BJ (cell line): Measurements from ENCODE around the gene IL37. TPM values are rescaled to one million over a fixed set of nuclear protein-coding genes. Genes with fewer than 3 reads are reported as not detected.
"Not testable (repeated sequence)": the region's sequence is repeated elsewhere in the genome, so short reads cannot be mapped to it uniquely, and the experiment has no call there.

Experiments used
- CTCF ChIA-PET: fragments of 350-600 bp; formaldehyde crosslinking; extraction: SDS; loops from one replicate; lab custom pipeline; 2021; ENCODE audit warnings: antibody characterized with exemption, inconsistent platforms; lab: Yijun Ruan, JAX
- POLR2A ChIA-PET: fragments of 300-600 bp; sonication (Branson Sonifier 250); formaldehyde crosslinking; extraction: SDS; loops from one replicate; lab custom pipeline; 2021; ENCODE audit warnings: antibody characterized with exemption; lab: Charles Lee
- DNase-seq: peaks from one replicate; pipeline ENCODE4 v3.0.0-alpha.2; 2011; ENCODE audit warnings: low read depth
- H3K27me3 ChIP-seq: 2 replicates; pipeline ENCODE4 v1.6.0; 2011; ENCODE audit warnings: low read length; ENCODE audit not compliant: control insufficient read depth, insufficient read depth
- H3K36me3 ChIP-seq: 2 replicates; pipeline ENCODE4 v1.5.1; 2011; ENCODE audit warnings: low read length; ENCODE audit not compliant: control insufficient read depth, insufficient read depth
- H3K4me3 ChIP-seq: 2 replicates; pipeline ENCODE4 v1.5.1; 2011; ENCODE audit warnings: low read depth, mild to moderate bottlenecking, control low read depth, low read length
- polyA plus RNA-seq: library from polyadenylated mRNA; depleted of rRNA; stranded (reverse); fragments of >200 nt; gene quantifications from 2 replicates; pipeline ENCODE4 v1.2.3, GENCODE V29; 2011
- TF ChIP-seq, protein P1 (sequence below): IDR thresholded peaks from 2 replicates; pipeline ENCODE4 v1.5.1; 2011; ENCODE audit warnings: low read depth, mild to moderate bottlenecking, control low read depth, inconsistent platforms, low read length, moderate library complexity; ENCODE audit not compliant: insufficient read depth

Gene IL37
- polyA plus RNA-seq, 1 experiment: not detected

DNA sequence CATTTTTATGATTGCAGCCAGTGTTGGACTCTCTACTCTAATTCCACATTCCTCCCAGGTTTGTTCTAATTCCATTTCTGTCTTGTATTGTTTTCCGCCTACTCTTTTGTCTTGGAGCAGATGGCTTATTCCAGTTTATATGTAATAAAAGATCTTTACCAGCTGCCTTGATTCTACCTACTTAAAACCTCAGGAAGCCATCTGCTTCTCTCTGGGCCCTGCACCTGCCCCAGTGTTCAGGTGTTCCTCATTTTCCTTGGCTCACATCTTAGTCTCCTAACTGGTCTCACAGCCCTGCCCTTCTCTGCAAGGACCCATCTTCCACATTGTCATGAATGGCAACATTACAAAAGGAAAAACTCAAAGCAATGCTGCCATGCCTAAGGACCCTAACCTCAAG is 21.0 kb upstream of the IL37 start:
- Histone ChIP-seq H3K27me3 (no peaks in the 10 kb centered on the region), H3K36me3 (no peaks in the 10 kb centered on the region), H3K4me3 (no peak overlapping the region)
- POLR2A ChIA-PET: no interaction called here
- CTCF ChIA-PET: interaction anchor here (1.4 to 4.4 kb wide), 4 partner anchors 12 to 141 kb away, joined by 3 to 15 read pairs (median 4); no protein-coding TSS in a partner anchor
- DNase-seq: no peak
- TF ChIP-seq, protein P1, sequence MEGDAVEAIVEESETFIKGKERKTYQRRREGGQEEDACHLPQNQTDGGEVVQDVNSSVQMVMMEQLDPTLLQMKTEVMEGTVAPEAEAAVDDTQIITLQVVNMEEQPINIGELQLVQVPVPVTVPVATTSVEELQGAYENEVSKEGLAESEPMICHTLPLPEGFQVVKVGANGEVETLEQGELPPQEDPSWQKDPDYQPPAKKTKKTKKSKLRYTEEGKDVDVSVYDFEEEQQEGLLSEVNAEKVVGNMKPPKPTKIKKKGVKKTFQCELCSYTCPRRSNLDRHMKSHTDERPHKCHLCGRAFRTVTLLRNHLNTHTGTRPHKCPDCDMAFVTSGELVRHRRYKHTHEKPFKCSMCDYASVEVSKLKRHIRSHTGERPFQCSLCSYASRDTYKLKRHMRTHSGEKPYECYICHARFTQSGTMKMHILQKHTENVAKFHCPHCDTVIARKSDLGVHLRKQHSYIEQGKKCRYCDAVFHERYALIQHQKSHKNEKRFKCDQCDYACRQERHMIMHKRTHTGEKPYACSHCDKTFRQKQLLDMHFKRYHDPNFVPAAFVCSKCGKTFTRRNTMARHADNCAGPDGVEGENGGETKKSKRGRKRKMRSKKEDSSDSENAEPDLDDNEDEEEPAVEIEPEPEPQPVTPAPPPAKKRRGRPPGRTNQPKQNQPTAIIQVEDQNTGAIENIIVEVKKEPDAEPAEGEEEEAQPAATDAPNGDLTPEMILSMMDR: no peak

DNA sequence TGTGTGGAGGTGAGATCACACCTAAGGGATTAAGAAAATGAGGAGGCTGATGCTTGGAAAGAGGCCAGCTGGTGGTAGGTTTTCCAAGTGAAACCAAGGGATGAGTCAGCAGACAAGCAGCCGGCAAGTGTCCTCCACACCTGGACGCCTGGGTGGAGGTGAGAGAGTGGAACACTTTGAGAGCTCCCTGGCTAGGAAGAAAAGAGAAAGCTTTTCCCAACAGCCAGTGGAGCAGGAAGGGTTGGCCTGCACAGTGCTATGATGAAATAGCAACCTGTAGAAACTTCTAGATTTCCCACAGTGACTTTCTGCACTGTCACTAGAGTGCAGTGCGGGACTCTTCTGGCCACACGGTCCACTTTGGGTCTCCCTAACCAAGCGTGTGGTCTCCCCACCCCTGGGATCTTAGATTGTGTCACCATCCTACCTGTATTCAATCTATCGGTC is 19.6 kb upstream of the IL37 start:
- TF ChIP-seq, protein P1: no peak
- H3K4me3 ChIP-seq: no peak overlapping the region
- POLR2A ChIA-PET: no interaction called here
- CTCF ChIA-PET: interaction anchor here (1.4 to 4.4 kb wide), 2 partner anchors 62 to 142 kb away, joined by 4 to 15 read pairs; no protein-coding TSS in a partner anchor
- DNase-seq: no peak
- H3K36me3 ChIP-seq: no peaks in the 10 kb centered on the region
- H3K27me3 ChIP-seq: no peaks in the 10 kb centered on the region

DNA sequence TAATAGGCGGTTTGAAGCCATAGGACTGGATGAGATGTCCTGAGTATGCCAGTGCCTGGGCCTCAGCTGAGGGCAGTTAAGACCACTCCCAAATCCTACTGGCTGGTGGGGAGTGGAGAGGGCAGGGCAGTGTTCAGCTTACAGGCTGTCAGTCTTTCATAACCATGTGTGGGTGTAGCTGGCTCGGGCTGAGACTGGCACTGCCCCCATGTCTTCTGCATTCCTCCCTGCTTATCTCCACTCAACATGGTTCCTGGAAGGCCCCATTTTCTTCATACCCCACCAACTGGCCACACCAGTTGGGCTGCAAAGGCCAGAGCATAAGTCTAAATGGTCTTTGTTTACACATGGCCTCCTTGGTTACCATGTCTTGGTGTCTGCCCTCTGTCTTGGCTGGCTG is 17.2 kb upstream of the IL37 start:
- TF ChIP-seq, protein P1: no peak
- Histone ChIP-seq H3K27me3 (no peaks in the 10 kb centered on the region), H3K36me3 (no peaks in the 10 kb centered on the region), H3K4me3 (no peak overlapping the region)
- ChIA-PET POLR2A (no interaction called here), CTCF (interaction anchor here (1.3 to 4.4 kb wide), 2 partner anchors 9 to 144 kb away, joined by 4 to 15 read pairs; no protein-coding TSS in a partner anchor)
- no peak for DNase-seq

DNA sequence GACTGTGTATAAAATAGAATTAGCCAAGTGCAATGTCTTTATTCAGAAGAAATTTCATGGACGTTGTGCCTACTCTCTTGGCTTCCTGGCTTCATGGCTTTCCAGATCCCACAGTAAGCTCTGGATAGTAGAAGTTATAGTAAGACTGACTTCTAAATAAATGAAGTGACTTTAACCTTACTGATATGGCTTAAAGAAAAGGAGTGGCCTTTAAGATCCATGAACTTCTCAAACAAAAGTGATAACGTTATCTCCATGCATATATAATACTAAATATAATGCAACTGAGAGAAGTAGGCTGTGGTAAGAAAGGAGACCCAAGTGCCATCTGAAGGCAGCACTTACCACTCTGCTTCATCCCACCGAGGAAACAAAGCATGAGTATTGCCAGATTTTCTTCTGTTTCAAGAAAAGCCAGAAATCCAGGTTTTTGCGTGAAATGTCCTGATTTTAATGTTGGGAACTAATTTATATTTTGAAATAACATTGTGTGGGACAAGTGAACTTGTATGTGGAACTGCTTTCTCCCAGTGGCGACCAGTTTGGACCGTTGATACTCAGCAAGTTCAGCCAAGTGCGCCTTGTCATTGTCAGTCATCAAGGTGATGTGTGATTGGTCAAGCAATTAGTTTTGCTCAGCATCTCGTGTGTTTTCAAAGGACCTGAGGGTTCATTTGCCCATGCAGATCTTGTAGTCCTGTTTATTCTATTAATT is 13.9 kb upstream of the IL37 start:
- CTCF ChIA-PET: interaction anchor here (0.6 to 1.7 kb wide), 2 partner anchors 43 to 63 kb away, joined by 4 to 6 read pairs; no protein-coding TSS in a partner anchor
- Histone ChIP-seq H3K27me3 (no peaks in the 10 kb centered on the region; the same call in 1 of the 2 replicates), H3K36me3 (no peaks in the 10 kb centered on the region), H3K4me3 (no peak overlapping the region)
- TF ChIP-seq, protein P1: no peak
- POLR2A ChIA-PET: no interaction called here
- no peak for DNase-seq

DNA sequence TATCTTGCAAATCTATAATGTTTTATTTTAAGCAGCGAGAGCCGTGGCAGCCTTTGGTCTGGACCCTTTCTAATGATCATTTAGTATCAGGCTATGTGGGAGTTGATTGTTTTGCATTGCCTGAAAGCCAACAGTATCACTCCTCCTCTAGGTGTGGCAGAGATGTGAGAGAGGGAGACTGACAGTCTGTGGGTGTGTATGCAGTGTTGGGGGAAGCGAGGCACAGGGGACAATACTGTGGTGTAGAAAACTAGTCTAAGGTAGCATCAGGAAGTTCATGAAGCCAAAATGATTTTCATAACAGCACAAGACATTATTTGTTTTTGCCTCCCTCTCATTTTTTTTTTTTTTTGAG is 13.4 kb upstream of the IL37 start:
- POLR2A ChIA-PET: no interaction called here
- Histone ChIP-seq H3K4me3 (no peak overlapping the region), H3K36me3 (no peaks in the 10 kb centered on the region), H3K27me3 (no peaks in the 10 kb centered on the region; the same call in 1 of the 2 replicates)
- TF ChIP-seq, protein P1: no peak
- CTCF ChIA-PET: interaction anchor here (0.6 to 1.7 kb wide), 2 partner anchors 43 to 64 kb away, joined by 4 to 6 read pairs; no protein-coding TSS in a partner anchor
- DNase-seq: no peak

DNA sequence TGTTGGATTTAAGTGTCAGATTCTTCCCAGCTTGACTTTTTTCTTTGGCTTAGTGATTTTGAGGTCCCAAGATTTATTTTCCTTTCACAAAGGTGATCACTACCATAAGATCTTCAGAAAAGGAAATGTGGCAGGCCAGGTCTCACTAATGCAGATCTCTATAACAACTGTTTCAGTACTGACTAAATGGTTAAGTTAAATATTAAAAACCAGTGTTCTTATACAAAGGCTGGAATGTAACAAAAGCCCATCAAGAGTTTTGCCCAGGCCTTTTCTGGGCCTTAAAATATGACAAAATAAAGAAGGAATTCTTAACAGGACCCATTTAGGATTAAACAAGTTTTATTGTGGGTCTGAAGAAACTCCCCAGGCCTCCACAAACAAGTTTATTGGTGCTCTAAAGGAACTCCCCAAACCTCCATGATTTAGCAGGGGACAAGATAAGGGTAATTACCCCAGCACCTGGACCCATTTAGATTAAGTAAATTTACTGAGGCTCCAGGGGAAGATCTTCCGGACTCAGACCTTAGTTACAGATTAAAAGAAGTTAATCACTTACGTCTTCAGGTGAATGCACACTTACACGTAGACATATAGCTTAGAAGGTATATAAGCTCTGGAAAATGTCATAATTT is 9.4 kb upstream of the IL37 start:
- CTCF ChIA-PET: interaction anchor here (1.4 to 6.8 kb wide), 4 partner anchors 9 to 40 kb away, joined by 3 to 31 read pairs (median 6); no protein-coding TSS in a partner anchor
- DNase-seq, POLR2A ChIA-PET, H3K36me3 ChIP-seq, H3K4me3 ChIP-seq, H3K27me3 ChIP-seq: not testable (repeated sequence)
